GM18951 (cell line): ENCODE results near the gene CFAP298.
"Not testable (repeated sequence)": the region's sequence is repeated elsewhere in the genome, so short reads cannot be mapped to it uniquely, and the experiment has no call there.

Source experiments
- POLR2A ChIP-seq: IDR thresholded peaks from 4 replicates; pipeline ENCODE4 v1.6.1; 2011; ENCODE audit warnings: mild to moderate bottlenecking; ENCODE audit not compliant: insufficient read length, insufficient read depth; ENCODE audit errors: extremely low read depth
- in situ Hi-C: fragments of 300-500 bp; cut with MboI; formaldehyde crosslinking; loops from one replicate; pipeline ENCODE4 v1.12.0; 2022; ENCODE audit warnings: low sequenced_read_pairs, mixed read lengths, inconsistent platforms; ENCODE audit not compliant: unreplicated experiment

CFAP298 gene

GRCh38 chr21:32612075-32612998 lies at the start of gene CFAP298:
TSS of gene CFAP298 (minus strand) at chr21:32612377. CDS start at chr21:32612243, 134 bp downstream.
- TF ChIP-seq POLR2A = peak; percentile 73
- in situ Hi-C loops = no loop called here

- in situ Hi-C loops = loop anchor here (10.0 kb wide), 1 partner anchor 154 kb away; a partner anchor contains a TSS
Measured at GRCh38 chr21:32661026-32661782, 49.0 kb upstream of the CFAP298 start.

- in situ Hi-C loops = no loop called here
- no peak for TF ChIP-seq POLR2A
Measured at GRCh38 chr21:32658524-32658923, 46.3 kb upstream of the CFAP298 start.

- no peak for TF ChIP-seq POLR2A
- in situ Hi-C loops = no loop called here
Measured at GRCh38 chr21:32653326-32653901, 41.2 kb upstream of the CFAP298 start.

GRCh38 chr21:32648165-32648564 lies 36.0 kb upstream of the CFAP298 start:
- TF ChIP-seq POLR2A = no peak
- in situ Hi-C loops = no loop called here

- in situ Hi-C loops = no loop called here
Measured at GRCh38 chr21:32645261-32646182, 33.3 kb upstream of the CFAP298 start.

GRCh38 chr21:32641710-32642698 lies 29.8 kb upstream of the CFAP298 start:
- TF ChIP-seq POLR2A = no peak
- in situ Hi-C loops = no loop called here

More at GRCh38 chr21:32645261-32646182, 33.3 kb upstream of the CFAP298 start:
- TF ChIP-seq POLR2A = no peak

GRCh38 chr21:32626621-32627196 lies 14.5 kb upstream of the CFAP298 start:
- in situ Hi-C loops = no loop called here

GRCh38 chr21:32618218-32618617 lies 6.0 kb upstream of the CFAP298 start:
- in situ Hi-C loops = not testable (repeated sequence)

More at GRCh38 chr21:32626621-32627196, 14.5 kb upstream of the CFAP298 start:
- no peak for TF ChIP-seq POLR2A

- no peak for TF ChIP-seq POLR2A
- in situ Hi-C loops = no loop called here
Measured at GRCh38 chr21:32613436-32614043, 1.4 kb upstream of the CFAP298 start.

GRCh38 chr21:32612999-32613337 lies 791 bp upstream of the CFAP298 start:
- in situ Hi-C loops = no loop called here

More at GRCh38 chr21:32612999-32613337, 791 bp upstream of the CFAP298 start:
- no peak for TF ChIP-seq POLR2A
